H9 (cell line): ENCODE measurements around the gene KLF13. TPM values are rescaled to one million over a fixed set of nuclear protein-coding genes. Genes with fewer than 3 reads are reported as not detected.

Experiments
- DNase-seq: peaks from one replicate; pipeline ENCODE4 v3.0.0-alpha.2; 2017
- H2AFZ ChIP-seq: one replicate; pipeline ENCODE4 v1.6.1; 2013; ENCODE audit warnings: mild to moderate bottlenecking, low read length, control low read depth, moderate library complexity
- H2AK5ac ChIP-seq: 2 replicates; pipeline ENCODE4 v1.6.1; 2013; ENCODE audit warnings: low read length, control low read depth, mixed read lengths; ENCODE audit not compliant: insufficient read length
- H2BK120ac ChIP-seq: one replicate; pipeline ENCODE4 v1.6.1; 2013; ENCODE audit warnings: low read depth, mild to moderate bottlenecking, low read length, control low read depth, inconsistent platforms; ENCODE audit not compliant: poor library complexity, severe bottlenecking
- H2BK12ac ChIP-seq: 2 replicates; pipeline ENCODE4 v1.6.1; 2013; ENCODE audit warnings: low read length, control low read depth, mixed read lengths, low read depth; ENCODE audit not compliant: insufficient read length
- H2BK15ac ChIP-seq: 2 replicates; pipeline ENCODE4 v1.6.1; 2013; ENCODE audit warnings: low read depth, low read length, control low read depth
- H2BK20ac ChIP-seq: one replicate; pipeline ENCODE4 v1.6.1; 2013; ENCODE audit warnings: low read depth, mild to moderate bottlenecking, low read length, control low read depth, inconsistent platforms; ENCODE audit not compliant: poor library complexity, severe bottlenecking
- H2BK5ac ChIP-seq: 2 replicates; pipeline ENCODE4 v1.6.1; 2013; ENCODE audit warnings: low read length, control low read depth, mixed read lengths; ENCODE audit not compliant: insufficient read length
- H3K14ac ChIP-seq: 2 replicates; pipeline ENCODE4 v1.6.1; 2013; ENCODE audit warnings: low read length, control low read depth; ENCODE audit not compliant: insufficient read depth
- H3K18ac ChIP-seq: 2 replicates; pipeline ENCODE4 v1.6.1; 2013; ENCODE audit warnings: low read depth, mild to moderate bottlenecking, mixed read lengths, low read length, control low read depth; ENCODE audit not compliant: insufficient read length
- H3K23ac ChIP-seq: 2 replicates; pipeline ENCODE4 v1.6.1; 2013; ENCODE audit warnings: low read length, control low read depth, mixed read lengths, low read depth; ENCODE audit not compliant: insufficient read length
- H3K23me2 ChIP-seq: 2 replicates; pipeline ENCODE4 v1.6.1; 2013; ENCODE audit warnings: low read depth, mild to moderate bottlenecking, mixed read lengths, low read length, control low read depth; ENCODE audit not compliant: insufficient read length, poor library complexity, severe bottlenecking
- H3K27ac ChIP-seq: 2 replicates; pipeline ENCODE4 v1.5.1; 2013; ENCODE audit warnings: low read length, control low read depth, mixed read lengths, low read depth; ENCODE audit not compliant: insufficient read length
- H3K27me3 ChIP-seq: 2 replicates; pipeline ENCODE4 v1.6.1; 2013; ENCODE audit warnings: low read length, control low read depth, inconsistent platforms; ENCODE audit not compliant: insufficient read depth
- H3K4ac ChIP-seq: 2 replicates; pipeline ENCODE4 v1.6.1; 2013; ENCODE audit warnings: low read depth, mild to moderate bottlenecking, control low read depth, inconsistent platforms, low read length, moderate library complexity
- H3K4me1 ChIP-seq: 2 replicates; pipeline ENCODE4 v1.6.1; 2013; ENCODE audit warnings: low read length, control low read depth, inconsistent platforms; ENCODE audit not compliant: insufficient read depth
- H3K4me2 ChIP-seq: 2 replicates; pipeline ENCODE4 v1.6.1; 2013; ENCODE audit warnings: low read length, control low read depth, mixed read lengths; ENCODE audit not compliant: insufficient read length, insufficient read depth
- H3K56ac ChIP-seq: 2 replicates; pipeline ENCODE4 v1.6.1; 2013; ENCODE audit warnings: low read depth, mild to moderate bottlenecking, mixed read lengths, low read length, control low read depth; ENCODE audit not compliant: insufficient read length
- H3K79me1 ChIP-seq: 2 replicates; pipeline ENCODE4 v1.6.1; 2013; ENCODE audit warnings: low read depth, mild to moderate bottlenecking, moderate library complexity, low read length, control low read depth, inconsistent platforms; ENCODE audit not compliant: insufficient read depth, poor library complexity, severe bottlenecking
- H3K79me2 ChIP-seq: 2 replicates; pipeline ENCODE4 v1.6.1; 2013; ENCODE audit warnings: low read length, control low read depth, inconsistent platforms; ENCODE audit not compliant: insufficient read depth
- H3K9ac ChIP-seq: 2 replicates; pipeline ENCODE4 v1.6.1; 2013; ENCODE audit warnings: low read length, control low read depth, mixed read lengths; ENCODE audit not compliant: insufficient read length; ENCODE audit errors: extremely low read depth
- H3K9me3 ChIP-seq: one replicate; pipeline ENCODE4 v1.6.1; 2013; ENCODE audit warnings: low read depth, low read length, inconsistent platforms; ENCODE audit not compliant: control insufficient read depth
- H3T11ph ChIP-seq: one replicate; pipeline ENCODE4 v1.6.1; 2013; ENCODE audit warnings: mild to moderate bottlenecking, low read length, control low read depth, inconsistent platforms
- H4K20me1 ChIP-seq: one replicate; pipeline ENCODE4 v1.6.1; 2013; ENCODE audit not compliant: control insufficient read depth, insufficient read length, insufficient read depth
- H4K5ac ChIP-seq: 2 replicates; pipeline ENCODE4 v1.6.1; 2013; ENCODE audit warnings: low read depth, mild to moderate bottlenecking, mixed read lengths, low read length, control low read depth; ENCODE audit not compliant: insufficient read length
- H4K8ac ChIP-seq: replicated peaks from 2 replicates; pipeline ENCODE4 v1.6.1; 2013; ENCODE audit warnings: low read length, control low read depth, mixed read lengths, low read depth; ENCODE audit not compliant: insufficient read length
- H4K91ac ChIP-seq: 2 replicates; pipeline ENCODE4 v1.6.1; 2013; ENCODE audit warnings: low read depth, mild to moderate bottlenecking, moderate library complexity, mixed read lengths, low read length, control low read depth; ENCODE audit not compliant: insufficient read length
- H3K27ac Mint-ChIP-seq, 3 experiments: 2 replicates in 2 of 3; 3 replicates in 1 of 3; pipeline ENCODE4 v1.8.0; 2020 to 2021; ENCODE audit warnings: mixed read lengths in 3 of 3, mild to moderate bottlenecking in 1 of 3, moderate library complexity in 1 of 3
- H3K27me3 Mint-ChIP-seq: 2 replicates; pipeline ENCODE4 v1.8.0; 2021; ENCODE audit warnings: low read depth, mild to moderate bottlenecking, moderate library complexity, mixed read lengths
- H3K36me3 Mint-ChIP-seq, 3 experiments: 2 replicates in 2 of 3; 3 replicates in 1 of 3; pipeline ENCODE4 v1.8.0; 2020 to 2021; ENCODE audit warnings: low read depth in 3 of 3, mixed read lengths in 3 of 3; ENCODE audit not compliant: insufficient read depth in 1 of 3
- H3K4me1 Mint-ChIP-seq, 2 experiments: 2 replicates each; pipeline ENCODE4 v1.8.0; 2020; ENCODE audit warnings: mixed read lengths in 2 of 2
- H3K4me3 Mint-ChIP-seq, 2 experiments: 2 replicates in 1 of 2; 3 replicates in 1 of 2; pipeline ENCODE4 v1.8.0; 2020 to 2021; ENCODE audit warnings: mild to moderate bottlenecking in 2 of 2, mixed read lengths in 2 of 2, moderate library complexity in 1 of 2
- H3K9me3 Mint-ChIP-seq, 2 experiments: 2 replicates in 1 of 2; 3 replicates in 1 of 2; pipeline ENCODE4 v1.8.0; 2020; ENCODE audit warnings: mild to moderate bottlenecking in 2 of 2, mixed read lengths in 2 of 2, moderate library complexity in 1 of 2
- CTCF ChIP-seq: fragments of 200-600 bp; sonication (generic); conservative IDR thresholded peaks from 3 replicates; pipeline ENCODE4 v1.8.0; 2021; ENCODE audit warnings: antibody characterized with exemption, mild to moderate bottlenecking
- WGBS: extraction: QIAGEN DNeasy Blood & Tissue Kit; methylation state at CpG from one replicate; pipeline ENCODE4 v1.1.7; 2013; ENCODE audit warnings: missing lambda C conversion rate, low lambda C conversion rate, mixed read lengths; ENCODE audit not compliant: insufficient read length; ENCODE audit errors: extremely low coverage; 5-methylcytosine and 5-hydroxymethylcytosine counted together
- total RNA-seq: library from RNA; stranded (reverse); gene quantifications from 2 replicates; pipeline ENCODE4 v1.2.1, GENCODE V29; 2021

KLF13 gene
- total RNA-seq, 1 experiment from 2014 or later = 33.4 TPM

GRCh38 chr15:31403606-31404005 is 77.0 kb downstream of the KLF13 start:
- Mint-ChIP-seq H3K4me3 (no peak overlapping the region), H3K9me3 (peaks cover 6 to 8% of the 10 kb centered on the region in 2 experiments; a peak in 4 of 5 replicates), H3K36me3 (peaks cover 0 to 3% (median 2%) of the 10 kb centered on the region in 3 experiments; a peak in 3 of 7 replicates), H3K27me3 (peaks cover 5% of the 10 kb centered on the region; the same call in 1 of the 2 replicates), H3K27ac (no peak overlapping the region), H3K4me1 (peaks cover 2 to 13% of the 10 kb centered on the region in 2 experiments)
- H3K4me2 ChIP-seq = no peak overlapping the region
- no peaks in the 10 kb centered on the region for H3K79me2 ChIP-seq
- H3K27me3 ChIP-seq = no peaks in the 10 kb centered on the region
- no peak overlapping the region for H3K23ac ChIP-seq
- no peak overlapping the region for H4K5ac ChIP-seq
- no peak for DNase-seq
- H2BK12ac ChIP-seq = no peak overlapping the region
- H2AK5ac ChIP-seq = no peak overlapping the region
- H3K56ac ChIP-seq = no peak overlapping the region
- no peak overlapping the region for H4K91ac ChIP-seq
- H3K4me1 ChIP-seq = no peaks in the 10 kb centered on the region
- H2BK20ac ChIP-seq = no peak overlapping the region
- no peak for TF ChIP-seq CTCF
- H4K8ac ChIP-seq = no peak overlapping the region
- no peaks in the 10 kb centered on the region for H3K79me1 ChIP-seq
- no peak overlapping the region for H2BK15ac ChIP-seq
- no peak overlapping the region for H3K4ac ChIP-seq
- H2BK120ac ChIP-seq = no peak overlapping the region
- H3K9me3 ChIP-seq = no peaks in the 10 kb centered on the region
- no peak overlapping the region for H3K9ac ChIP-seq
- no peak overlapping the region for H2BK5ac ChIP-seq
- no peaks in the 10 kb centered on the region for H3K23me2 ChIP-seq
- H3K18ac ChIP-seq = no peak overlapping the region
- H3K27ac ChIP-seq = no peak overlapping the region
- H3K14ac ChIP-seq = no peak overlapping the region
- no CpG with 5 or more reads among the region's 5 CpGs for WGBS
- no peak overlapping the region for H2AFZ ChIP-seq
- no peaks in the 10 kb centered on the region for H4K20me1 ChIP-seq
- no peak overlapping the region for H3T11ph ChIP-seq
